ENCODE data around the gene CNPY1. TPM values are rescaled to one million over a fixed set of nuclear protein-coding genes. Genes with fewer than 3 reads are reported as not detected.

The CNPY1 gene
- total RNA-seq, 2 experiments from 2014 or later: not detected

DNA sequence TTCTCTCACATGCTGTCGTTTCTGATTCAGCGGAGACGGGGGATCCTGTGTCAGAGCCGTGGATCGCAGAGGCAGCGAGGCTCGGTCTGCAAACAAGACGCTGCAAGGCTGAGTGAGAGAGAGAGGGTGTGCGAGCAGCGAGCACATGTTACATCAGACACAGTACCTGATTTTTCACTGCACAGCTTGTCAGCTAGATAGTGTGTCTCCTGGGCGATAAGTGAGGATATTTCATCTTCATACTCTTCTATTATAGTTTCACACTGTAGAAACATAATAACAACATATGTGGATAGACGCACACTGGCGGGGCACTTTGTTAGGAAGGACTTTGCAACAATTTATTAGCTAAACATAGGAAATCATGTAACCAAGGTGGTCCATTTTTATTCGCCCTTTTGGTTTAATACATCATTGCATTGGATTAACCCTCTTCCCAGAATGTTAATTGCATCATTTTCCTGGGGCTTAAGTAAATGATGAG lies 39.5 kb downstream of the CNPY1 start:
- Mint-ChIP-seq H3K36me3 (ENCODE audit: low read depth) (no peaks in the 10 kb centered on the region), H3K4me3 (no peak overlapping the region), H3K9me3 (peaks cover 3% of the 10 kb centered on the region), H3K27me3 (peaks cover 97% of the 10 kb centered on the region), H3K27ac (no peak overlapping the region), H3K4me1 (ENCODE audit: low read depth) (peaks cover 31% of the 10 kb centered on the region)
- Histone ChIP-seq H3K9me3 (ENCODE audit: control insufficient read depth in 1 of 2, insufficient read depth in 1 of 2, low read length in 2 of 2) (peaks cover 0 to 11% of the 10 kb centered on the region in 2 experiments), H3K4me3 (ENCODE audit: low read length) (no peak overlapping the region), H3K27me3 (ENCODE audit: control insufficient read depth in 1 of 2, insufficient read depth in 2 of 2, low read length in 2 of 2) (peaks cover 63 to 92% of the 10 kb centered on the region in 2 experiments), H3K27ac (ENCODE audit: low read depth in 1 of 2, low read length in 2 of 2) (no peak overlapping the region), H3K4me1 (ENCODE audit: insufficient read depth, low read length) (peaks cover 14% of the 10 kb centered on the region), H3K36me3 (ENCODE audit: insufficient read depth, low read length) (no peaks in the 10 kb centered on the region)
- CTCF ChIA-PET: no interaction called here
- ATAC-seq (ENCODE audit: poor library complexity): no peak
- TF ChIP-seq, protein P1, sequence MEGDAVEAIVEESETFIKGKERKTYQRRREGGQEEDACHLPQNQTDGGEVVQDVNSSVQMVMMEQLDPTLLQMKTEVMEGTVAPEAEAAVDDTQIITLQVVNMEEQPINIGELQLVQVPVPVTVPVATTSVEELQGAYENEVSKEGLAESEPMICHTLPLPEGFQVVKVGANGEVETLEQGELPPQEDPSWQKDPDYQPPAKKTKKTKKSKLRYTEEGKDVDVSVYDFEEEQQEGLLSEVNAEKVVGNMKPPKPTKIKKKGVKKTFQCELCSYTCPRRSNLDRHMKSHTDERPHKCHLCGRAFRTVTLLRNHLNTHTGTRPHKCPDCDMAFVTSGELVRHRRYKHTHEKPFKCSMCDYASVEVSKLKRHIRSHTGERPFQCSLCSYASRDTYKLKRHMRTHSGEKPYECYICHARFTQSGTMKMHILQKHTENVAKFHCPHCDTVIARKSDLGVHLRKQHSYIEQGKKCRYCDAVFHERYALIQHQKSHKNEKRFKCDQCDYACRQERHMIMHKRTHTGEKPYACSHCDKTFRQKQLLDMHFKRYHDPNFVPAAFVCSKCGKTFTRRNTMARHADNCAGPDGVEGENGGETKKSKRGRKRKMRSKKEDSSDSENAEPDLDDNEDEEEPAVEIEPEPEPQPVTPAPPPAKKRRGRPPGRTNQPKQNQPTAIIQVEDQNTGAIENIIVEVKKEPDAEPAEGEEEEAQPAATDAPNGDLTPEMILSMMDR (IDR thresholded peaks at IDR 0.05): no peak
- intact Hi-C loops (cut with DNase I, micrococcal nuclease): loop anchor here in 1 of 2 experiments (10.0 kb wide), 1 partner anchor 132 kb away; no protein-coding TSS in a partner anchor
- POLR2A ChIA-PET: no interaction called here
- DNase-seq: no peak

DNA sequence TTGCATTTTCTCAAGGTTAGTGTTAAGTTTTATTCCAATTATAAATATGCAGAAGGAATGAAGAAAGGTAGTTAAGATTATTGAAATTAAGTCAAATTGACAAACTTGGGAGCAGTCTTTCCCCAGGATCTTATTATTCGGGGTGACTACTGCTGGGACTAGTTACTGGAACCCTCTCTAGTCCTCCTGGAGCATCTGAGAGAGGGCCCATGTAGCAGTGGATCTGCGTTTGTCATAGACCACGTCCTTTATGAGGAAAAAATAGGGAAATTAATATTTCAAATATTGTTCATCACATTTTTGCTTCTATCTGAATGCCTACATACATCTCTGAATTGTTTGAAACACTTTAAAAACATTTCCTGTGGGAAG lies 41.0 kb downstream of the CNPY1 start:
- Mint-ChIP-seq H3K27ac (no peak overlapping the region), H3K4me3 (no peak overlapping the region), H3K9me3 (peaks cover 3% of the 10 kb centered on the region), H3K4me1 (ENCODE audit: low read depth) (peaks cover 30% of the 10 kb centered on the region), H3K36me3 (ENCODE audit: low read depth) (no peaks in the 10 kb centered on the region), H3K27me3 (peaks cover 96% of the 10 kb centered on the region)
- Histone ChIP-seq H3K4me3 (ENCODE audit: low read length) (no peak overlapping the region), H3K27me3 (ENCODE audit: control insufficient read depth in 1 of 2, insufficient read depth in 2 of 2, low read length in 2 of 2) (peaks cover 65 to 92% of the 10 kb centered on the region in 2 experiments), H3K27ac (ENCODE audit: low read depth in 1 of 2, low read length in 2 of 2) (no peak overlapping the region), H3K9me3 (ENCODE audit: control insufficient read depth in 1 of 2, insufficient read depth in 1 of 2, low read length in 2 of 2) (peaks cover 0 to 11% of the 10 kb centered on the region in 2 experiments), H3K36me3 (ENCODE audit: insufficient read depth, low read length) (no peaks in the 10 kb centered on the region), H3K4me1 (ENCODE audit: insufficient read depth, low read length) (peaks cover 14% of the 10 kb centered on the region)
- intact Hi-C loops (cut with DNase I, micrococcal nuclease): loop anchor here in 1 of 2 experiments (10.0 kb wide), 1 partner anchor 131 kb away; no protein-coding TSS in a partner anchor
- CTCF ChIA-PET: no interaction called here
- ATAC-seq (ENCODE audit: poor library complexity) (no peak), DNase-seq (no peak)
- TF ChIP-seq, protein P1 (IDR thresholded peaks at IDR 0.05): no peak
- POLR2A ChIA-PET: no interaction called here

DNA sequence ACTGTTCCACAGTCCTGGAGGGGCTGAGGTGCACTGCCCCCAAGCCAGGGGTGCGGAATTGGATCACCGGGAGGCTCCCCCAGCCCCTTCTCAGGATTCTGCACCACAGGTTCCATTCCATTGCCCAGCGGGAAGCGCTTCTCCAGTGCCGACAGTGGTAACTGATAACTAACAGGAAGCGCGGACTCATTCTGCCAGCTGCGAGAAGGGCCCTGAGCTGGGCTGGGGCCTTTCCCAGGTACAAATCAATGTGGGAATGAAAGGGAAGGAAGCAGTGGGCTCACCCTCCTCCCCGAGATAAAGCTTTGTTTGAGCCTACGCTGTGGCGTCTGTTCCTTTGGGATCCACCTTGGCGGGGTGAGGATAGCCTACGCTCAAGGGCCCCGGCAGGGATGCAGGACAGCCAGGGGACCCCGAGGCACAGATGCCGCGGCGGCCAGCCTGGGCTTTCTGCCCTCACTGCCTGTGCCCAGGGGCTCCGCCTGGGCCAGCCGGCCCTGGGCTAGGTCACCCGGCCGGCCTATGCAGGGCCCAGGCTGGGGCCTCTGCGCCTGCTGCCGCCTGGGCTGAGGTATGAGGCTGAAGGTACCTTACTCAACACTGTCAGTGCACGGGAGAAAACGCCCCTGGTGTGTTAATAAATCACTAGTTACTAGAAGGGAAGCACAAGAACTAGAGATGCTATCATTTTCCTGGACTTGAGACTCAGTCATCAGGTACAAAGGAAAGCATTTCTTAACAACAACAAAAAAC lies 49.0 kb downstream of the CNPY1 start:
- intact Hi-C loops (cut with DNase I, micrococcal nuclease): no loop called here
- Histone ChIP-seq H3K36me3 (ENCODE audit: insufficient read depth, low read length) (no peaks in the 10 kb centered on the region), H3K27me3 (ENCODE audit: control insufficient read depth in 1 of 2, insufficient read depth in 2 of 2, low read length in 2 of 2) (peaks cover 25 to 35% of the 10 kb centered on the region in 2 experiments), H3K4me3 (ENCODE audit: low read length) (no peak overlapping the region), H3K4me1 (ENCODE audit: insufficient read depth, low read length) (no peaks in the 10 kb centered on the region), H3K27ac (ENCODE audit: low read depth in 1 of 2, low read length in 2 of 2) (no peak overlapping the region), H3K9me3 (ENCODE audit: control insufficient read depth in 1 of 2, insufficient read depth in 1 of 2, low read length in 2 of 2) (no peaks in the 10 kb centered on the region)
- no peak for DNase-seq
- H3K27me3 Mint-ChIP-seq: peaks cover 62% of the 10 kb centered on the region
- H3K4me1 Mint-ChIP-seq (ENCODE audit: low read depth): no peaks in the 10 kb centered on the region
- TF ChIP-seq, protein P1 (IDR thresholded peaks at IDR 0.05): no peak
- CTCF ChIA-PET: no interaction called here
- no peak overlapping the region for H3K4me3 Mint-ChIP-seq
- no peak for ATAC-seq (ENCODE audit: poor library complexity)
- no peak overlapping the region for H3K27ac Mint-ChIP-seq
- no peaks in the 10 kb centered on the region for H3K36me3 Mint-ChIP-seq (ENCODE audit: low read depth)
- no peaks in the 10 kb centered on the region for H3K9me3 Mint-ChIP-seq
- POLR2A ChIA-PET: no interaction called here

Measured in CD4-positive, alpha-beta T cell (primary cell).